CD14-positive monocyte (primary cell): ENCODE measurements around the gene FBXW10B. TPM values are rescaled to one million over a fixed set of nuclear protein-coding genes. Genes with fewer than 3 reads are reported as not detected.

ENCODE experiments used
- DNase-seq, 3 donors: peaks; one replicate each; pipeline ENCODE4 v3.0.0-alpha.2; 2011 to 2022
- H2AFZ ChIP-seq: 2 replicates; pipeline ENCODE4 v1.6.0; 2012; ENCODE audit warnings: mild to moderate bottlenecking, low read depth, low read length, inconsistent platforms; ENCODE audit not compliant: insufficient read depth, poor library complexity, severe bottlenecking
- H3K27ac ChIP-seq, 2 donors: 1 replicate in 1 of 2; 2 replicates in 1 of 2; pipeline ENCODE4 v1.5.1; 2012 to 2013; ENCODE audit warnings: low read length in 2 of 2, control low read depth in 1 of 2, inconsistent platforms in 1 of 2, low read depth in 1 of 2, mild to moderate bottlenecking in 1 of 2
- H3K27me3 ChIP-seq, 2 donors: one replicate each; pipeline versions ENCODE4 v1.6.0 to v1.6.1; 2011 to 2013; ENCODE audit warnings: low read length in 2 of 2; ENCODE audit not compliant: control insufficient read depth in 2 of 2, insufficient read depth in 2 of 2
- H3K36me3 ChIP-seq, 2 donors: replicated peaks in 1 of 2; 1 replicate in 1 of 2; 2 replicates in 1 of 2; pipeline versions ENCODE4 v1.5.1 to v1.6.1; 2012 to 2013; ENCODE audit warnings: low read length in 2 of 2, control low read depth in 1 of 2, inconsistent platforms in 1 of 2, mild to moderate bottlenecking in 1 of 2; ENCODE audit not compliant: insufficient read depth in 2 of 2, control insufficient read depth in 1 of 2
- H3K4me1 ChIP-seq, 2 donors: 1 replicate in 1 of 2; 2 replicates in 1 of 2; pipeline versions ENCODE4 v1.5.1 to v1.6.1; 2012 to 2013; ENCODE audit warnings: low read length in 2 of 2, control low read depth in 1 of 2, inconsistent platforms in 1 of 2, mild to moderate bottlenecking in 1 of 2, moderate library complexity in 1 of 2; ENCODE audit not compliant: insufficient read depth in 2 of 2, control insufficient read depth in 1 of 2
- H3K4me2 ChIP-seq: replicated peaks from 2 replicates; pipeline ENCODE3; 2012; ENCODE audit warnings: low read length, moderate library complexity, mild to moderate bottlenecking; ENCODE audit not compliant: poor library complexity, severe bottlenecking; ENCODE audit errors: extremely low read depth
- H3K4me3 ChIP-seq, 3 experiments: fragments of 200-600 bp in 1 of 3; sonication (generic) in 1 of 3; replicated peaks in 1 of 3; 1 replicate in 2 of 3; 2 replicates in 1 of 3; pipeline ENCODE4 v1.5.1; 2011 to 2013; ENCODE audit warnings: low read length in 3 of 3, mild to moderate bottlenecking in 3 of 3, control low read depth in 2 of 3, low read depth in 2 of 3, inconsistent platforms in 1 of 3, moderate library complexity in 1 of 3
- H3K79me2 ChIP-seq: 2 replicates; pipeline ENCODE4 v1.6.0; 2012; ENCODE audit warnings: mild to moderate bottlenecking, control low read depth, inconsistent platforms, low read length, moderate library complexity; ENCODE audit not compliant: insufficient read depth
- H3K9ac ChIP-seq: 2 replicates; pipeline ENCODE4 v1.6.0; 2017; ENCODE audit warnings: low read length, mild to moderate bottlenecking; ENCODE audit not compliant: insufficient read depth, poor library complexity, severe bottlenecking
- H3K9me3 ChIP-seq, 2 donors: replicated peaks in 1 of 2; 1 replicate in 1 of 2; 2 replicates in 1 of 2; pipeline versions ENCODE4 v1.5.1 to v1.6.1; 2012 to 2013; ENCODE audit warnings: low read length in 2 of 2, control low read depth in 1 of 2; ENCODE audit not compliant: control insufficient read depth in 1 of 2, insufficient read depth in 1 of 2
- H4K20me1 ChIP-seq: 2 replicates; pipeline ENCODE4 v1.6.0; 2012; ENCODE audit warnings: mild to moderate bottlenecking, low read length, control low read depth, moderate library complexity; ENCODE audit not compliant: insufficient read depth
- H3K27ac Mint-ChIP-seq, 7 donors: one replicate each; pipeline ENCODE4 v1.8.0; 2020; ENCODE audit warnings: mild to moderate bottlenecking in 7 of 7, mixed read lengths in 7 of 7, moderate library complexity in 6 of 7, inconsistent platforms in 2 of 7
- H3K27me3 Mint-ChIP-seq, 3 donors: one replicate each; pipeline ENCODE4 v1.8.0; 2021 to 2022; ENCODE audit warnings: low read depth in 3 of 3, mild to moderate bottlenecking in 3 of 3, mixed read lengths in 3 of 3, moderate library complexity in 3 of 3, inconsistent platforms in 1 of 3
- H3K36me3 Mint-ChIP-seq, 2 donors: one replicate each; pipeline ENCODE4 v1.8.0; 2020; ENCODE audit warnings: mixed read lengths in 2 of 2, inconsistent platforms in 1 of 2, mild to moderate bottlenecking in 1 of 2
- H3K4me1 Mint-ChIP-seq: one replicate; pipeline ENCODE4 v1.8.0; 2020; ENCODE audit warnings: mild to moderate bottlenecking, mixed read lengths
- H3K4me3 Mint-ChIP-seq, 2 donors: one replicate each; pipeline ENCODE4 v1.8.0; 2020; ENCODE audit warnings: mild to moderate bottlenecking in 2 of 2, mixed read lengths in 2 of 2, moderate library complexity in 1 of 2
- H3K9me3 Mint-ChIP-seq, 7 donors: one replicate each; pipeline ENCODE4 v1.8.0; 2020 to 2022; ENCODE audit warnings: mixed read lengths in 7 of 7, mild to moderate bottlenecking in 6 of 7, moderate library complexity in 6 of 7, inconsistent platforms in 2 of 7
- WGBS: methylation state at CpG from one replicate; pipeline ENCODE4 v1.1.5; 2013; ENCODE audit warnings: missing lambda C conversion rate; ENCODE audit not compliant: insufficient coverage; 5-methylcytosine and 5-hydroxymethylcytosine counted together
- intact Hi-C, 2 donors: fragments of 100-400 bp; cut with micrococcal nuclease; formaldehyde crosslinking; loops; one replicate each; pipeline versions ENCODE4 v1.15.0 to v1.15.1; 2023
- polyA plus RNA-seq, 3 donors: library from polyadenylated mRNA; depleted of rRNA in 1 of 3; unstranded in 2 of 3; stranded (reverse) in 1 of 3; fragments of 300-500 nt in 2 of 3; fragments of >200 nt in 1 of 3; fragmentation: Illumina TruSeq in 2 of 3; gene quantifications; 1 replicate in 2 of 3; 2 replicates in 1 of 3; pipeline ENCODE4 v1.2.3, GENCODE V29; 2012 to 2021
- TF ChIP-seq, protein P1 (sequence below): fragments of 200-600 bp; IDR thresholded peaks from one replicate; pipeline ENCODE4 v1.8.0; 2022; ENCODE audit warnings: antibody characterized with exemption, mild to moderate bottlenecking

The FBXW10B gene
- polyA plus RNA-seq, 3 donors = 0.09 TPM; not detected in 2

DNA sequence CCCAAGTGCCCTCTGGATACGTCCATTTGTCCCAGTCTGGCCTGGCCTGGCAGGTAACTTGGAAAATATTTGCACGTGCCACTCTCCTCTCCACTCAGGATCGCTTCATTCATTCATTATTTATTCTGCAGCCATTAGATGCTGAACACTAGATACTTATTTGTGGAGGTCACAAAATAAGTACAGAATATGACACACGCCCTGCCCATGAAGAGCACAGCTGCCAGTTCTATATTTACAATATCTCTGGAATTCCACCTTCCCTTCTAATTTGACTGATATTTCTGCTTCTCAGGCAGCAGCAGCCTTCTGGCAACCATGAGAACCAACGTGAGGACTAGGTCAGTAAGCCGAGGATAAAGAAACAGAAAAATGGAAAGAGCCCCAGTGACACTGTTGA, 43.7 kb upstream of the FBXW10B start:
- H3K27me3 ChIP-seq = no peaks in the 10 kb centered on the region
- Mint-ChIP-seq H3K9me3 (no peaks in the 10 kb centered on the region), H3K27ac (no peak overlapping the region), H3K36me3 (peaks cover 6 to 22% of the 10 kb centered on the region in 2 donors), H3K4me3 (no peak overlapping the region), H3K27me3 (peaks cover 0 to 2% (median 0%) of the 10 kb centered on the region in 3 donors), H3K4me1 (no peaks in the 10 kb centered on the region)
- no peaks in the 10 kb centered on the region for H4K20me1 ChIP-seq
- no peak overlapping the region for H2AFZ ChIP-seq
- H3K9ac ChIP-seq = no peak overlapping the region
- TF ChIP-seq, protein P1, sequence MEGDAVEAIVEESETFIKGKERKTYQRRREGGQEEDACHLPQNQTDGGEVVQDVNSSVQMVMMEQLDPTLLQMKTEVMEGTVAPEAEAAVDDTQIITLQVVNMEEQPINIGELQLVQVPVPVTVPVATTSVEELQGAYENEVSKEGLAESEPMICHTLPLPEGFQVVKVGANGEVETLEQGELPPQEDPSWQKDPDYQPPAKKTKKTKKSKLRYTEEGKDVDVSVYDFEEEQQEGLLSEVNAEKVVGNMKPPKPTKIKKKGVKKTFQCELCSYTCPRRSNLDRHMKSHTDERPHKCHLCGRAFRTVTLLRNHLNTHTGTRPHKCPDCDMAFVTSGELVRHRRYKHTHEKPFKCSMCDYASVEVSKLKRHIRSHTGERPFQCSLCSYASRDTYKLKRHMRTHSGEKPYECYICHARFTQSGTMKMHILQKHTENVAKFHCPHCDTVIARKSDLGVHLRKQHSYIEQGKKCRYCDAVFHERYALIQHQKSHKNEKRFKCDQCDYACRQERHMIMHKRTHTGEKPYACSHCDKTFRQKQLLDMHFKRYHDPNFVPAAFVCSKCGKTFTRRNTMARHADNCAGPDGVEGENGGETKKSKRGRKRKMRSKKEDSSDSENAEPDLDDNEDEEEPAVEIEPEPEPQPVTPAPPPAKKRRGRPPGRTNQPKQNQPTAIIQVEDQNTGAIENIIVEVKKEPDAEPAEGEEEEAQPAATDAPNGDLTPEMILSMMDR = no peak
- H3K4me3 ChIP-seq = no peak overlapping the region
- no peaks in the 10 kb centered on the region for H3K9me3 ChIP-seq
- H3K79me2 ChIP-seq = no peaks in the 10 kb centered on the region
- no peak overlapping the region for H3K4me2 ChIP-seq
- H3K4me1 ChIP-seq = no peaks in the 10 kb centered on the region
- H3K27ac ChIP-seq = no peak overlapping the region
- DNase-seq = no peak
- no peaks in the 10 kb centered on the region for H3K36me3 ChIP-seq
- WGBS = 100% methylated on average over 3 of the region's 6 CpGs
- intact Hi-C loops = no loop called here

DNA sequence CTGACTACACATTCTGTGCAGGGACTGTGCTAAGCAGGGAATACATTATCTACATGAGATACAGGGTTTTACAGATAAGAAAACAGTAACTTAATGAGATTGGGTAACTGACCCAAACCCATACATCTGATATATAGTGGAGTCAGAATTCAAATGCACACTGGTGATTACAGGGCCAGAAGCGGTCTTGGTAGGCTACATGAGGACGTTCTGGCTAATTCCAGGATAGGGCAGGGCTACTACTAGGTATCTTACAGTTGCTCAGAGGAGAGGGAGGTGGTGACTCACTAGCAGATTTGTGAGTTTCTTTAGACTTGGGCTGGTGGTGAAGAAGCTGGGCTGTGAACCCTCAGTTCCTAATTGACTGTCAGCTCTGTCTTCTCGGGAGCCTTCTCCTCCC, 43.2 kb upstream of the FBXW10B start:
- Histone ChIP-seq H3K27me3 (no peaks in the 10 kb centered on the region), H3K9ac (no peak overlapping the region), H3K9me3 (no peaks in the 10 kb centered on the region), H4K20me1 (no peaks in the 10 kb centered on the region), H3K4me2 (no peak overlapping the region), H3K4me1 (no peaks in the 10 kb centered on the region), H2AFZ (no peak overlapping the region), H3K79me2 (no peaks in the 10 kb centered on the region), H3K4me3 (no peak overlapping the region), H3K27ac (no peak overlapping the region), H3K36me3 (no peaks in the 10 kb centered on the region)
- DNase-seq = no peak
- Mint-ChIP-seq H3K27ac (peak overlapping the region in 1 of 7 donors; percentile 14), H3K4me1 (no peaks in the 10 kb centered on the region), H3K27me3 (peaks cover 0 to 2% (median 0%) of the 10 kb centered on the region in 3 donors), H3K9me3 (no peaks in the 10 kb centered on the region), H3K4me3 (no peak overlapping the region), H3K36me3 (peaks cover 6 to 21% of the 10 kb centered on the region in 2 donors)
- TF ChIP-seq, protein P1 = no peak
- WGBS = 97% methylated on average over 3 of the region's 3 CpGs
- intact Hi-C loops = no loop called here
